ENCODE results near the gene TBX10. TPM values are rescaled to one million over a fixed set of nuclear protein-coding genes. Genes with fewer than 3 reads are reported as not detected.

Gene TBX10
- total RNA-seq, 4 donors from 2014 or later = not detected

DNA sequence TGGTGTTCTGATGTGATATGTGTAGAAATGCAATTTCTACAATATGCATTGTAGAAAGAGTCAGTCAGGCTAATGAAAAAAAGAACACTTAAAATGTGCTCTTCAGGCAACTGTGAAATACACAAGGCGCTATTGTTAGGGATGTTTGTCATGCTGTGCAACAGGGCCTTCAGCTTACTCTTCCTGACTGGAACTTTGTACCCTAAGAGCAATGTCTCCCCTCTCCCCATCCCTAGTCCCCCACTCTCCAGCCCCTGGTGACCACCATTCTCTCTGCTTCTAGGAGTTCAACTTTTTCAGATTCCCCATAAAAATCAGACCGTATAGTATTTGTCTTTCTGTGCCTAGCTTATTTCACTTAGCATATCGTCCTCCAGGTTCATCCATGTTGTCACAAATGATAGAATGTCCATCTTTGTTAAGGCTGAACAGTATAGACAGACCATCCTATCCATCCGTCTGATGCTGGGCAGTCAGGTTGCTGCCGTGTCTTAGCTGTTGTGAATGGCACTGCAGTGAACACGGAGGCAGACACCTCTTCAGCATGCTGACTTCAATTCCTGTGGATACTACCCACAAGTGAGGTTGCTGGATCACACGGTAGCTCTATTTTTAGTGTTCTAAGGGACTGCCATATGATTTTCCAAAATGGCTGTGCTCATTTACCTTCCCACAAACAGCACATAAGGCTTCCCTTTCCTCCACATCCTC lies 22.2 kb downstream of the TBX10 start:
- intact Hi-C loops (cut with DNase I) = no loop called here
- H3K4me3 ChIP-seq (replicated peaks in 1 of 3) = no peak overlapping the region
- no peak for DNase-seq
- 86 to 90% methylated on average over 7 of the region's 7 CpGs for WGBS, 2 donors
- H3K27ac ChIP-seq = peak overlapping the region in 2 of 3 donors; percentile 49 to 79
- H3K27me3 ChIP-seq = no peaks in the 10 kb centered on the region
- TF ChIP-seq, protein P1, sequence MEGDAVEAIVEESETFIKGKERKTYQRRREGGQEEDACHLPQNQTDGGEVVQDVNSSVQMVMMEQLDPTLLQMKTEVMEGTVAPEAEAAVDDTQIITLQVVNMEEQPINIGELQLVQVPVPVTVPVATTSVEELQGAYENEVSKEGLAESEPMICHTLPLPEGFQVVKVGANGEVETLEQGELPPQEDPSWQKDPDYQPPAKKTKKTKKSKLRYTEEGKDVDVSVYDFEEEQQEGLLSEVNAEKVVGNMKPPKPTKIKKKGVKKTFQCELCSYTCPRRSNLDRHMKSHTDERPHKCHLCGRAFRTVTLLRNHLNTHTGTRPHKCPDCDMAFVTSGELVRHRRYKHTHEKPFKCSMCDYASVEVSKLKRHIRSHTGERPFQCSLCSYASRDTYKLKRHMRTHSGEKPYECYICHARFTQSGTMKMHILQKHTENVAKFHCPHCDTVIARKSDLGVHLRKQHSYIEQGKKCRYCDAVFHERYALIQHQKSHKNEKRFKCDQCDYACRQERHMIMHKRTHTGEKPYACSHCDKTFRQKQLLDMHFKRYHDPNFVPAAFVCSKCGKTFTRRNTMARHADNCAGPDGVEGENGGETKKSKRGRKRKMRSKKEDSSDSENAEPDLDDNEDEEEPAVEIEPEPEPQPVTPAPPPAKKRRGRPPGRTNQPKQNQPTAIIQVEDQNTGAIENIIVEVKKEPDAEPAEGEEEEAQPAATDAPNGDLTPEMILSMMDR (IDR thresholded peaks at IDR 0.05) = no peak
- no peak for TF ChIP-seq POLR2A (IDR thresholded peaks at IDR 0.05)
- no peaks in the 10 kb centered on the region for H3K9me3 ChIP-seq
- H3K4me1 ChIP-seq = peaks cover 20 to 39% of the 10 kb centered on the region in 2 donors
- peaks cover under 1 to 3% of the 10 kb centered on the region in 2 donors for H3K36me3 ChIP-seq

DNA sequence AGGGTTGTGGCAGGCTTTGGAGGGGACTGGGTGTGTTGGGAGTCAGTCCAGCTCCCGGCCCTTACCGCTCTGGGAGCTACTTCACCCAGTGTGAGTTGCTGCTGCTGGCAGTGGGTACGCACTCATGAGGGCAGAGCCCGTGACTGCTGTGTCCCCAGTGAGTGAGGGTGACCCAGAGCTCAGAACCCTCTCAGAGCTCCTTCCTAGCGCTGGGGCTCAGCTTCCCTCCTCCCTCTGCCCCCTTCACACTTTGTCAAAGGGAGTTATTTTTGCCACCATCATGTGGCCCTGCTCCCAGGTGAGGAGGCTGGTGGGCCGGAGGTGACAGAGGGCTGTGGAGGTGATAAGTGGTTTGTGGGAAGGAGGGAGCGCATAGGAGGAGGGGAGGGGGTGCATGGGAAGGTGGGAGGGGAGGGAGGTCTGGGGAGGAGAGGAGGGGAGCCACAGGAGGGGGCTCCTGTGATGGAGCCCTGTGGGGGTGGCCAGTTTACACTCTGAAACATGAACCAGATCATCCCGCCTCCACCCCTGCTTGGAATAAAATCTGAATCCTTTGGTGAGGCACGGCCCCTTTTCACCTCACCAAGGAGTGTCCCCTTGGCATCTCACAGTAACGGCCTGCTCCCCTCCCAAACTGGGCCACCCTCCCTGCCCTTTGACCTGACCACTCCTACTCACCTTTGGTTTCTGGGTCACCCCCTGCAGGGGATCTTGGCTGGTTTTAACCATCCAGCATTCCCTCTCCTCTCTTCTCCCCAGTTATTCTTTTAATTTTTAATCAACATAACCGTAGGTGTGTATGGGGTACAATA lies 22.9 kb downstream of the TBX10 start:
- Histone ChIP-seq H3K36me3 (peaks cover 8 to 11% of the 10 kb centered on the region in 2 donors), H3K27me3 (no peaks in the 10 kb centered on the region), H3K27ac (peak overlapping the region; percentile 49 to 79 (median 55)), H3K9me3 (no peaks in the 10 kb centered on the region), H3K4me1 (peaks cover 20 to 39% of the 10 kb centered on the region in 2 donors), H3K4me3 (replicated peaks in 1 of 3) (no peak overlapping the region)
- DNase-seq = peak; percentile 97 to 98
- intact Hi-C loops (cut with DNase I) = no loop called here
- WGBS, 2 donors = 20 to 24% methylated on average over 9 to 10 of the region's 11 CpGs
- TF ChIP-seq POLR2A (IDR thresholded peaks at IDR 0.05) = peak in 1 of 2 donors; percentile 62
- TF ChIP-seq, protein P1 (IDR thresholded peaks at IDR 0.05) = no peak

DNA sequence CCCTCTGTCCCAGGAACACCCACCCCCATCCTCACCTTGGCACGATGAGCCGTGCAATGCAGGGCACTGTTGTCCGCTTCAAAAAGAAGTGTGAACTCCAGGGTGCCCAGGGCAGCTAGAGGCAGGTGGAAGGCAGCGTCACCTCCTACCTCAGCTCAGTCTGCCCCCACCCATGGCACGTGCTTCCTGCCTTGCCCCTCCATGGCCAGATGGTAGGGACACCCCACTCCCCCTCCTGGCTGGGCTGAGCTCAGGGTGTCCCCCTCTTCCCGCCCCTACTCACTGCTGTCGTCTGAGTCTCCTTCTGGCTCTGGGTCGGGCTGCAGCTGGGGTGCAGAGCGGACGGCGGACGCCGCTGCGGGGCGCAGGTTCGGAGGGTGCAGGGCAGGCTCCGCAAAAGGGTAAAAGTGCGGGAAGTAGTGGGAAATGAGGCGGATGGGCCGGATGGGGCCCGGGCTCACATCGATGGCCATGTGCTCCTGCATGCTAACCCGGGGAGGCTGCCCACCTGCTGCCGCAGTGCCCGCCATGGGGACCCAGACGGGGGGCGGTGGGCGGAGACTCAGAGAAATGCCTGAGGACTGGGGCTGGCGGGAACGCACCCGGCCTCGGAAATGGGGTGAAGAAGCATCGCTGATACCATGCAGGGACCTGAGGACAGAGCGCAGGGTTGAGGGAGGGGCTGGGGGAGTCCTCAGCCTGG lies 23.7 kb downstream of the TBX10 start:
- DNase-seq = peak; percentile 20 to 24
- intact Hi-C loops (cut with DNase I) = no loop called here
- Histone ChIP-seq H3K36me3 (peaks cover 14 to 16% of the 10 kb centered on the region in 2 donors), H3K9me3 (no peaks in the 10 kb centered on the region), H3K27ac (peak overlapping the region; percentile 47 to 68 (median 55)), H3K4me3 (replicated peaks in 1 of 3) (no peak overlapping the region), H3K27me3 (no peaks in the 10 kb centered on the region), H3K4me1 (peaks cover 20 to 39% of the 10 kb centered on the region in 2 donors)
- 21 to 33% methylated on average over 17 to 31 of the region's 34 CpGs for WGBS, 2 donors
- TF ChIP-seq POLR2A (IDR thresholded peaks at IDR 0.05) = no peak
- TF ChIP-seq, protein P1 (IDR thresholded peaks at IDR 0.05) = no peak

DNA sequence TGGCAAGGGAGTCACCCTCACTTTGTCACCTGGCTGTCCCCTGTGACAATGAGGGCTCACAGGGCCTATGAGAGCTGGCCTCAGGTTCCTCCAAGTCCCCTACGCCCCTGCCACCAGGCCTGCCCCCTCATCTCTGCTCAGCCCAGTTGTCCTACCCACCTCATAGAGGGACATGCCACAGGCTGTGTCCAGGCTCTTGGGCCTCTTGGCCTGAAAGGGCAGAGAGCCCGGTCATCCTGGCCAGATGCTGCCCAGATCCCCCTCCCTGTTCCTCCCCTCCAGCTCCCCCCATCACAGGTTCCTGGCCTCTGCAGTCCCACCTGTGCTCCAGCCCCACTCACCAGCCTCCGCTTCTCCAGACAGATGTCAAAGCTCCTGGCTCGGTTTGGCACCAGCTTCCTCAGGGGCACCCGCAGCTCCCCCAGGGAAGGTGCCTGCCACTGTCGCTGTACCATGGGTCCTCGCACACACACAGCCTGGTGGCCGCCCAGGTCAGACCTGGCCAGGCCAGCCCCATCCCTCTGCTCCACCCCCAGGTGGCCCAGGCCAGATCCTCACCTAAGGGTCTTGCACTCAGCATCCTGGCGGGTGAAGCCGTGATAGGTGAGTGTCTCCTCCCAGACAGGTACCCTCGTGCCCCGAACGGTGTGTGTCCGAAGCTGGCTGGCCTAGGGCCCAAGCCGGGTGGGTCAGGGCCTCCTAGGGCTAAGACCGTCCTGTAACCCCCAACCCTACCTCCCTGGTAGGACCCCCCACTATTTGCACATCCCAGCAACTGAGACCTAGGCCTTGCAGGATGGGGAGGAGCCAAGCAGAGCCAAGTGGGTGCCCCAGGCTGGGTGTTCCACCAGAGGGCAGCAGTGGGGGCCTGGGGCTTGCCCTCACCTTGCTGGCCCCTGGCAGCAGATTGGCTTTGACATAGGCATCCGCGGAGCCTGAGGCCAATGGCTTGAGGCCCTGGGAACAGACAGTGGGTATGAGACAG lies 24.5 kb downstream of the TBX10 start:
- H3K27ac ChIP-seq = peak overlapping the region; percentile 55 to 88 (median 79)
- peak; percentile 35 to 61 for DNase-seq

More for the DNA sequence above, 24.5 kb downstream of the TBX10 start:
- no peak overlapping the region for H3K4me3 ChIP-seq (replicated peaks in 1 of 3)
- TF ChIP-seq, protein P1 (IDR thresholded peaks at IDR 0.05) = peak in 4 of 6 experiments; percentile 32 to 49 (median 39)
- TF ChIP-seq POLR2A (IDR thresholded peaks at IDR 0.05) = no peak
- H3K9me3 ChIP-seq = no peaks in the 10 kb centered on the region
- H3K27me3 ChIP-seq = no peaks in the 10 kb centered on the region
- H3K4me1 ChIP-seq = peaks cover 20 to 39% of the 10 kb centered on the region in 2 donors
- peaks cover 21 to 24% of the 10 kb centered on the region in 2 donors for H3K36me3 ChIP-seq
- WGBS, 2 donors = 78 to 88% methylated on average over 7 to 11 of the region's 18 CpGs
- intact Hi-C loops (cut with DNase I) = no loop called here
